COLO829 (cell line): Measurements from ENCODE around the gene SPATA24.
"Not testable (repeated sequence)": the region's sequence is repeated elsewhere in the genome, so short reads cannot be mapped to it uniquely, and the experiment has no call there.

Experiments
- DNase-seq: peaks from one replicate; pipeline ENCODE4 v3.0.0; 2012; ENCODE audit warnings: low spot score

The SPATA24 gene

DNA sequence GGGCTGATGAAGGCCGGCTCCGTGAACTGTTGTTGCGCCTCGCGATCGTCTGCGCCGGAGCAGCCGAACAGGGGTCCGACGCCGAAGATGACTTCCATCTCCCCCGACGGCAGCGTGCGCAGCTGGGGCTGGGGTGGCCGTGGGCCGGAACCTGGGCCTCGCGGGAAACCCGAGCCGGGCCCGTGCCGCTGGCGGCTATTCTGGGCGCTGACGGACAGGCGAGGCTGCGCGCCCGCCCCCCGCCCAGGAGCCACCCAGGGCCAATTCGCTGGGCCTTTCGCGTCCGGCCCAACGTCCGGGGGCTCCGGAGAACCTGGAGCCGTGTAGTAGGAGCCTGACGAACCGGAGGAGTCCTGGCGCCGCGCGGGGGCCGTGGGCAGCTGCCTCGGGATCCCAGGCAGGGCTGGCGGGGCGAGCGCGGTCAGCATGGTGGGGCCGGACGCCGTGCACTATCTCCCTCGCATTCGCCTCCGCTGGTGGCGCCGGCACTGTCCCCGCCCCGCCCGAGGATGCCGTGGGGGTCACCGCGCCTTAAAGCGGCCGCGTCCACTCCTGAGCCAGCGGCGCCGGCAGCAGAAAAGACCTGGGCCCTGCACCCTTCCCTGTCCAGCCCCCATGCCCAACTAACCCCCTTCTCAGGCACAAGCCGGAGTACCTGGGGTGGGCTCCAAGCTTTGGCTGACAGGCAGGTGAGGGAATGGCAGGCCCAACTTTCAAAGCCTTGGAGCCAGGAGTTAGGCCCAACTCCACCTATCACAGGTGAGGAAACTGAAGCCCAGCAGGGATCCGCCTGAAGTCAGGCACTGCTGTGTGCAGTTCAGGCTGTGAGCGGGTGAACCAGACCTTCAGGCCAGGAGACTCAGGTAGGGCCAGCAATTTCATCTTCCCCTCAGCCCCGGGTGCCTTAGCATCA lies 9.0 kb downstream of the SPATA24 start, which contains the start of gene PROB1:
TSS of gene PROB1 (minus strand) at position 451 of the 913 bp plus-strand sequence. CDS start at position 428, 23 bp downstream.
- DNase-seq = no peak

DNA sequence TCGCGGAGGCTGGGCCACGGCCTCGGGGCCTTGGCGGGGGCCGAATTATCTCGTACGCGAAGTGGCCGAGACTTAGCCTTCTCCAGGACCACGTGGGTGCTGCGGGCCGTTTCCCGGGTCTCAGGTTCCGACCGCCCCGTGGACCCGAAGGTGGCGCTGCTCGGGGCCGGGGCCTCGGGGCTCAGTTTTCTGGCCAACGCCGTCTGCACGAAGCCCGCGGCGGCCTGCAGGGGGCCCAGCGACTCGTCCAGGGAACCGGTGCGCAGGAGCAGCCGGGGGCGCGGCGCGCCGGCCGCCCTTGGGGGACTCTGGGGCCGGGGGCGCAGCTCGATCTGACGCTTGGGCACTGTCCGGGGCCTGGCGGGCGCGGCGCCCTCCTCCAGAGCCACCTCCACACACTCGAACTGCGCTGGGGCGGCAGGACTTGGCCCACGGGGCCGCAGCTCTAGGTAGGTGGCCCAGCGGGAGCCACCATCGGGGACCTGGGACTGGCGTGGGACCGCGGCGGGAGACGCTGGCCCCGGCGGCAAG lies 9.7 kb downstream of the SPATA24 start:
- DNase-seq = no peak

DNA sequence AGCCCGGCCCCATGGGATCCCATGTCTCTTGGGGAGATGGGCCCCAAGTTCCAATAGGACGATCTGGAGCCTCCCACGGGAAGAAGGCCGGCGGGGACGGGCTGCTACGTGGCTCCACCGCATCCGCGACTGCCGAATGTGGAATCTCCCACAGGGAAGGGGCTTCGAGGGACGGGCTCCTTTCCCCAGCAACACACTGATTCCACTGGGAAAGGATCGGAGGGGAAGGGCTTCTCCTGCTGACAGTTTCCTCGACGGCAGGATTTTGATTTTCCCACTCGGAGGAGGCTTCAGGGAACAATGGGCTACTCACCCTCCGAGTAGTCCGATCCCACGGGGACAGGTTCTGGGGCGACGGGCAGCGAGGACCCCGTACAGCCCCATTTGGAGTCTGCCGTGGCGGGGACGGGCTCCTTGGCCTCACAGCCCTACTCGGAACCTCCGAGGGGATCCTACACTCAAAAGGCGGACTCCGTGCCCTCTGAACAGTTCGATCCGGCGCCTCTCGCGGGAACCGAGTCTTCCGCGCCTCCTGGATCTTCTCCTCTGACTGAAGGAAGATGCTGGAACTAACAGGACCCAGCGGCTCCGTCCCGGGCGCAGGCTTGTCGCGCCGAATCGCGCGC lies 10.3 kb downstream of the SPATA24 start:
- no peak for DNase-seq

DNA sequence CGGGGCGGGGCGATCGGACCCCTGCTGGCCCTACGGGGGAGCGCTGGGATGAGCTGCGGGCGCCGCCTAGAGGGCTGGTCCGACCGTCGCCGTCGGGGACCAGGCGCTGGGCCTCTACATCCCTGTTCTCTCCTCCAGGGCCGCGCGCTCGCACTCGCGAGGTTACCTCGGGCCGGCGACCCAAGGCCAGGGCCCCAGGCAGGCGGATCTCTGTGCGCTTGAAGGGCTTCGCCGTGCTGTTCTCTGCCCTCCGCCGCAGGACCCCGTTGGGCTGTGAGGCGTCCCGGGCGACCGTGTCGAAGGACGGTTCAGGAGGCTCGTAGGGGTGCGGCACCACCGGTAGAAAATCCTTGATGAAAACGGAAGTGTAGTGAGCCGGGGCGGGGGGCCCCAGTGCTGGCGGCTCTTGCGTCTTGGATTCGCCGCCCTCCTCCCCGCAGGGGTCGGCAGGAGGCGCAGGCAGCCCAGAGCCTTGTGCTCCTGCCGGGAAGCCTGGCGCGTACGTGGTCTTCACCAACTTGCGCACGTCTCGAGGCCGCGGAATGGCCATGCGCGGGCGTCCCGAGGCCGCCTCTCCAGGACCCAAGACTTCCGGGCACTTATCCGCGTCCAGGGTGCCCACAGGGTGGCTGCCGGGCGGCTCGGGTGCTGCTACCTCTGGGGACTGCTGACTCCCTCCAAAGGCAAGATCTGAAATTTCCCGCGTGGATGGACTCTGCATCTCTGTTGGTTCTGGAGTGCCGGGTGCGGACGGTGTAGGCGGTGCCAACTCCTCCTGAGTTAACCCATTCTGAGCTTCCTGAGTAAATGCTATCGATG lies 11.0 kb downstream of the SPATA24 start:
- no peak for DNase-seq

DNA sequence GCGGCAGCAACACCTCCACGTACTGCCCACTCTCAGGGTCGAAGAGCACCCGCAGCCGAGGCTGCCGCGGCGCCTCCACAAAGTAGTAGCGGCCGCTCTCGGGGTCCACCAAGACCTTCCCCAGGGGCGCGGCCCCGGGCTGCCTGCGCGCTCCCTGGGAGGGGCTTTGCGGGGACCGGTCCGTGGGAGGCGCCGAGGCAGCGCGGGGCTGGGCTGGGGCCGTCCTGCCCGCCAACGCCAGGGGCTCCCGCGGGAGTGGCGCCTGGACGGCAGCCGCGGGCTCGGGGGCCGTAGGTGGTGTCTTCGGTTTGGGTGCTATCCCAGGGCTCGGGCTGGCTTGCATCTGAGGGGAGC lies 11.6 kb downstream of the SPATA24 start:
- no peak for DNase-seq

DNA sequence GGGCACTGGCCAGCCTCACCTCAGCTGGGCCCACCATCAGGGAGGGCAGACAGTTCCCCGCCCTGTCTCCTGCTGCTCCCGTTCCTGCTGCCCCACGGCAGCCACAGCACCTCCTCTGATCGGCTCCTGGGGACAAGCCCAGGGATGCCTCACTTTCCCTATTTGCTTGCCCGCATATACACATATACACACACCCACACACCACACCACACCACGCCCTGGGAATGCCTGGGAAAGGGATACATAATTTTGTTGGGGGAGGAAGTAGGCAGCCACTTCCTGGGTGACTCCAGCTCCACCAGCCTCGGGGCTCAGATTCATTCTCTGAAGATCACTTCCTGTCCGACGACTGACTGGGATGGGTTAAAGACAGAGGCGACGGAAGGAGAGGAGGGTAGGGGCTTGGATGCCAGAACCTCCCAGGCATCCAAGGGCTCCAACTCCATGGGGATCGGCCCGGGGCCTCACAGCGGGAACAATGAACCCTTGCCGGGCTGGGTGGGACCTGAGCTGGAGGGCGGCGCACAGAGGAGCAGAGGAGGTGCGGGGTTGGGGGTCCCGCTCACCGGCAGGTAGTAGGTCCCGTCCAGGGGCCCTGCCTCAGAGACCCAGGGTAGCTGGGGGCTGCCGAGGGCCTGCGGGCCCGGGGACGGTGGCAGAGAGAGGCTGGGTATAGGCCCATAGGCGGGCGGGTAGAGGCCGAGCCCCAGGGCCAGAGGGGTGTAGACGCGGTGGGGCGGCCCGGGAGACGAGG lies 12.1 kb downstream of the SPATA24 start:
- DNase-seq = peak; percentile 12

DNA sequence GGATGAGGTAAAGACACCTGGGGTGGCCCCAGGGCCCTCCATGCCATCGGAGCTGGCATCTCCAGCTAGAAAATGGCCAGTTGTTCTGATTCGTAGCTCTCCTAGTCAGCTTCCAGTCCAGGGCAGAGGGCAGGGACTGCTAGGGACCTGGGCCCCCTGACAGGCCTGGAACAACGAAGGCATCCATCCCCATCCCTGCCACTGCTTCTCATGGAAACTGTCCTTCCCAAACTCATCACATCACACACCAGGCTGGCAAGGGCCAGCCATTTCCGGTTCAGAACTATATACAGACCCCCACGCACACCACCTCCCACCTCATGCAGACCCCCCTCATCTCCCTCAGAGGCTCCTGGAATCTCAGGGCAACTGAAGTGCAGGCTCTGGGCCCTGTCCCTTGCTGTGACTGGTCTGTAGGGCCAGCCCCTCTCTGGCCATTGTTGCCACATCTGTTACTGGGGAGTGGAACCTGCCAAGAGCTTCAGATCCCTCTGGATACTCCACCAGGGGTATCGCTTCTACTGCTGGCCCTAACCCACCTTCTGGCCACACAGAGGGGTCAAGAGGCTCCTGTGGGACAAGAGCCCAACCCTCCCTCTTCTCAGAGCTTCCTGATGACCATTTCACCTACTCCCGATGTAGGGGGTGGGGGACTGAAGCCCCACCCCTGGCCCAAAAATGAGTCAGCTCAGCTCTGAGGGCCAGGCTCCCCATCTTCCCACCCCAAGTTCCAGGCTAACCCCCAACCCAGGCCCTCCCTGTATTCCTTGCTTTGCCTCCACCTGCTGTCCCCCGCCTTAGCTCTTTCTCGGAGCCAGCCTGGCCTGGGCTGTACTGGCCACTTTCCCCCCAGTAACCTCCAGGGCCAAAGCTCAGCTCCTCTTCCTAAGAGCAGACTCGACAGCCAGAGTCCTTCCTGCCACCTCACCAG lies 13.0 kb downstream of the SPATA24 start:
- DNase-seq = no peak

DNA sequence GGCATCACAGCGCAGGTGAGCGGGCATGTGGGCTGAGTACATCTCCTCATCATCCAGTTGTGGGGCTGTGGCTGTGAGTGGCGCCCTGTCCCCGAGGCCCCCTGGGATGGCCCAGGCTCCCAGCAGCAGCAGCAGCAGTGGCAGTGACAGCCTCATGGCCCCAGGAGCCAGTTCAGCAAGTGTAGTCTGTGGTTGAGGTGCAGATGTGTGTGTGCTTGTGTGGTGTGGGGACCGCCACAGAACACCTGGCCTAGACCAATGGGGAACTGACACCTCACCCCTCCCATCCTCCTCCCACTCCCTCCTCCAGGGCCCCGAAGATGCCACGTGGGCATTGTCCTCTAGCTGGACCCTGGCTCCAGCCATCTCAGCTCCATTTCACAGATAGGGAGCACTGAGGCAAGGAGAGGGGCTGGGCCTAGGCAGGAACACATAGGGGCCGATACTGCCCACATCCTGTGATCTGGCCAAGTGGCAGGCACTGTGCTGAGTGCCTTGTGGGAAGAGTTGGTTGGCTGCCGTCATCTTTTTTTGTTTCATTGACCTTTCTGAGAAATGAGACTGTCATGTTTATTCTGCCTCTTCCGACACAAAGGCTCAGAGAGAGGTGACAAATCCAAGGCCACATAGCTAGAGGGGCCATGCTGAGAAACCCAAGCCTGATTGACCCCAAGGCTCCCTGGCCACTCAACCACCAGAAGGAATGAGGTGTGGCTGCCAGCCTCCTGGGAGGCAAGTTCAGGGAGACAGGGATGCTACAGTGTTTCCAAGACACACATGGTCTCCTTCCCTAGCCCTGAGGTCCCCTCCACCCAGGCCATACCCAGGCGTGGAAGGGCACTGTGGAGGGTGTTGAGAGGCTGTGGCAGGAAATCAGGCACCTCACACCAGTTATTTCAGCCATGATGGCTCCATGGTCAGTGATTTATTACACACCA lies 13.9 kb downstream of the SPATA24 start, which contains the start of gene MZB1:
TSS of gene MZB1 (minus strand) at position 213 of the 938 bp plus-strand sequence. CDS start at position 156, 57 bp downstream.
- no peak for DNase-seq

DNA sequence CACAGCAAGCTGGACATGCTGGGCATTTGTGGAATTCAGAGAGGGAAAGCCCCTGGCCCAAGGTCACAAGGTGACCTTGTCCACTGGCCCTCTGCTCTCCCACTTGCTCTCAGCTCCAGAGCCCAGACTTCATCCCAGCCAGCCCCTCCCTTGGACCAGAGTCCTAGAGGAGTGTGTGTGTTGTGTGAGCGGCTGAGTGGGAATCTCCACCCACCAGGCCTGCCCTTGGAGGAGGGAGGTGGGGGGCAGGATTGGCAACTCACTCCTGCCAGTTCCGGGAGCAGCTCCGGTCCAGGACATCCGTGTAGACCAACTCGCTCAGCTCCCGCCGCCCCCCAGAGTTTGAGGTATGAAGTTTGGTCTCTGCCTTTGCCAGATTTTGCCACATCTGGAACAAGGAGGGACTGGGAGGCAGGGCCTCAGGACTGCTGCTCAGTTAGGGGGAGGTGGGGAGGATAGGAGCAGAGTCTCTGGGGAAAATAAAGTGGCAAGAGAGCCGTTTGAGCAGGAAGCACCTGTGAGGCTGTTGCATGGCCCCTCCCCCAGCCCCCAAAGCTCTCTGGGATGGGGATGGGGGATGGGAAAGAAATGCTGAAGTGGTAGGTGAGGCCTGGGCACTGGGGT lies 15.6 kb downstream of the SPATA24 start:
- no peak for DNase-seq

DNA sequence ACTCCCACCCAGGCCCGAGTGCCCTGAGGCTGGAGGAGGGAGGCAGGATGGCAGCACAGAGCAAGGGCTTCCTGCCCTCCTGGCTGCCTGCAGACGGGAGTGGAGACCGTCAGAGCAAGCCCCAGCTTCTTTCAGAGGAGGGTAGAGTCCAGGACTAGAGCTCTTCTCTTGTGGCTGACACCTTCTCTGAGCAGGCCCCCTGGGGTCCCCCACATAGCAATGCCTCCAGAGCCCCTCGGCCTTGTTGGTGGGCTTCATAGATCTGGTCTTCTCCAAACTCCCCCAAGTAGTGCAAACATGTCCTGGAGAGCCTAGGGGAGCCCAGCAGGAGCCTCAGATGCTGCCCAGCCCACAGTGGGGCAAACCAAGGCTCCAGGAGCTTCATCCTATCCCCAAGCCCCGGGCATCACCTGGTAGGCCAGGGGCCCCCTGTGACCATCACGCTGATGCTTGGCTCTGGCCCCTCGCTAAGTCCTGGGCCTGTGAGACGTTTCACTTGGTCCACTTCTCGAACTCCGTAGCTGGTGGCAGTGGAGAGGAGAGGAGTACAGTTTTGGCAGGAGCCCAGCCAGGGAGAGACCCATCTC lies 16.2 kb downstream of the SPATA24 start:
- DNase-seq = no peak

DNA sequence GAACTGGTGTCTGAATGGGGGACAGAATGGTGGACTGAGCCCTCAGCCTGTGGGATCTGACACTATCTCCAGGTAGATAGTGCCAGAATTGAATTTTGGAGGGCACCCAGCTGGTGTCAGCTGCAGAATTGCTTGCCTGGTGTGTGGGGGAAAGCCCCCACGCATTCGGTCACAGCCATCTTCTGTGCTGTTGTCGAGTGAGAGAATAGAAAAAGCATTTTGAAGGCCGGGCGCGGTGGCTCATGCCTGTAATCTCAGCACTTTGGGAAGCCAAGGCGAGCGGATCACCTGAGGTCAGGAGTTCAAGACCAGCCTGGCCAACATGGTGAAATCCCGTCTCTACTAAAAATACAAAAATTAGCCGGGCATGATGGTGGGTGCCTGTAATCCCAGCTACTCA lies 16.9 kb downstream of the SPATA24 start:
- not testable (repeated sequence) for DNase-seq

DNA sequence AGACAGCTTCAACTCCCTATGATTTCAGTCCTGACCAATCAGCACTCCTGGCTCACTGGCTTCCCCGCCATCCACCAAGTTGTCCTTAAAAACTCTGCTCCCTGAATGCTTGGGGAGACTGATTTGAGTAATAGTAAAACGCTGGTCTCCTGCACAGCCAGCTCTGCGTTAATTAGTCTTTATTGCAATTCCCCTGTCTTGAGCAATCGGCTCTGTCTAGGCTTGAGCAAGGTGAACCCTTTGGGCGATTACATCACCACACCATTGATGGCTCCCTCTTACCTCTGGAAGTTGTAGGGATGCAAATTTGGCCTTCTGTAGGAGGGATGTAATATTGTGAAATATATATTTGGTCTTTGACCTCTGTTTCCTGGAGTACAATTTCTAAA lies 17.8 kb downstream of the SPATA24 start:
- DNase-seq = no peak

DNA sequence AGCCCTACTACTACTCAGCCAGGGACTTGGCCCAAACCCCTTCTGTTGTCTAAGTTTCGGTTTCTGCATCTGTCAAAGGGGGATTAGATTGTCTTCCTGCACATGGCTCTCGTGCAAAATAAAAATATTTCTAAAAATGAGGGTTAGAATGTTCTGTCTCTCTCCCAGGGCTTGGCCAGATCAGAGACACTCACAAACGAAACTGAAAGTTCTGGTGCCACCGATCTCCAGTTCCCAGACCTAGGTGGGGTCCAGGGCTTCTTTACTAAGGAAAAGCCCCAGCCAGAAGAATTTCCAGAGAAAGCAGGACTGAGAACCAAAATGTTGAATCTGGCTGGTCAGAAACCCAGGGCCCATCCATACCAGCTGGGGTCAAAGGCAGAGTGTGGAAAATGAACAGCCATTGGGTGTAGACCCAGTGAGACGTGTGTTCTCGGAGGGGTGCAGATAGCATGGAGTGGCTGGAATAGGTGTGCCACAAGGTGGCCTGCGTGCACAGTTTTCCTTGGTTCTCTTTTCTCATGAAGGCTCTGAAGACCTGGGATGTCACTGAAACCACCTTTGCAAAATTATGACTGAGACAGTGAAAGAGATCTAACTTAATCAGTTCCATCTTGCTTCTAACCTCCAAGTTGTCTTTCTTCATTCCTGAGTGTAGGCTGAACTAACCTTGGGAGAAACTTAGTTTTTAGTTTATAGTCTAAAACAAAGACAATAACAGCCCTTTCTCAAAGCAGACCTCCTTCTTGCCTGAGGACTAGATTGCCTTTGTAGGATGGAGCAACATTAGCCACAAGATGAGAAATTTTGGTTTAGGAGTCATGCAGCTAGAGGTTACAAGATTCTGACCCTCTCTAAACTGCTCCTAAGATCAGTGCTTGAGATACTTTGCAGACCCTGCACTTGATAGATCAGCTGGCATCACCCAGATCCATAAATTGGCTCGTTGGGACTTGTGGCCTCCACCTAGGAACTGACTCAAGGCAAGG lies 18.5 kb downstream of the SPATA24 start:
- DNase-seq = no peak

DNA sequence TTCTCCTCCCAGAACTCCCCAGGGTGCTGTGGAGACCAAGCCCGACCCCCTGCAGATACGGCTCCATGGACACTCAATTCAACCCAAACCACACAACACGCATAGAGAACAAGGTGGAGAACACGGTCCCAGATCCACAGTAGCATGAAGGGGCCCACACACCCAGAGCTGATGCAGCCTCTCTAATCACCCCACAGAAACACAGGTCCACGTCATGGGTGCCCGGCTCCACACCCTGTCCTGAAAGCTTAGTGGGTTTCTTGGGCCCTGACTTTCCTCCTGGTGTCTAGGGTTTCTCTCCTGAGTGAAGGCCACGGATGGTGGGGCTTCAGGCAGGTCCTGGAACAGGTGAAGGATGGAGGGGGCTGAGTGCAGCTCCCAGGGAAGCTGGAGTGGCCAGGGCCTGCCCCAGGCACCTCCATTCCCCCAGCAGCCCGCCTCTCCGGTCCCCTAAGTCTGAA lies 19.3 kb downstream of the SPATA24 start:
- DNase-seq = no peak

DNA sequence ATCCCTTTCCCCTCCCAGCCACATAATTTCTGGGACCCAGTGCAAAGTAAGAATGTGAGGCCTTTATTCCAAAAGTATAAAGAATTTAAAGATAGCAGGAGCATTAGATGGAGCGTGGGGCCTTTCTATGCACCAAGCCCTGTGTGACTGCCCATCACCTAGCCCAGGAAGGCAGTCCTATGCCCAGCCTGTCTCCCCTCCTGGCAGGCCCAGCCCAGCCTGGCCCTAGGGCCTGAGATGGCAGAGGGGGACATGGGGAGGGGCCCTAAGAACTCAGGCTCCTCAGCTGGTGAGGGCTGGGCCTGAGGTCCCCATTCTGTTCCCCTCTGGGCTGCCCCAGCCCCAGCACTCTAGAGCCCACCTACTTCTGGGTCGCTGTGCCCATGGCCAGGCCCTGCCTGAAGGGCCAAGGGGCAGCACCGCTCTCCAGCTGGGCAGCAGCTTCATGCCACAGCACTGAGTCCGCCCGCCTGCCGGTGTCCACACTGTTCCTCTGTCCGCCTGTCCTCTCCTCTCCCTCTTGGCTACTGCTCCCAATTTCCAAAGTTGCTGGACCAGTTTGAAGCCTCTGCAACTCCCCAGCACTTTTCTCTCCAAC lies 19.8 kb downstream of the SPATA24 start:
- no peak for DNase-seq

DNA sequence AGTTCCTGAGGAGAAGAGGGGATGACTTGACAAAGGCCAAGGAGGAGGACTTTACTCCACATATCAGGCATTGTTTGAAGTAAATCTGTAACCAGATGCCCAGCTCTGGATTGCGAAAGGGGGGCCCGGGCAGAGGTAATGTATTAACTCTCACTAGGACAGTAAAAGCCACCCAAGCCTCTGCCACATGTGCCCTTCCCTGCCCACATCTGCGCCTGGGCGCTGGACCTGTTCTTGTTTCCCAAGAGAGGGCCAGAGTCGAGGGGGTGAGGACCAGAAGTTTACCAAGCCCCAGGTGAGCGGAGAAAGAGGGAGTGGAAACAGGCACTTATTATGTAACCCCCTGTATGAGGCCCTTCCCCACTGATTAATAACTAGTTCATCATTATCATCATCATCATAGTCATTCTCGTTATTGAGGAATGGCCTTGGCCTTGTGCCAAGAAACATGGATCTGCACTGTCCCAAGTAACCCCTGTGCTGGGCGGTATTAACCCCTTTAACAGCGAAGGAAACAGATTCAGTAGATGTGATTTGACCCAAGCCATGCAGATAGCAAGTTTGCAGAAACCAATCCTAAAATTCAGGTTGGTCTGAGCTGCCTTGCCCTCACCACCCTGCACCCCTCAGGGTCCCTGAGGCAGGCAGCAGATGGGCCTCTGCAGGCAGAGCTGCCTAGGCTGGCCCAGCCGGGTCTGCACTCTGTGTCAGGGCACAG lies 20.5 kb downstream of the SPATA24 start, which contains the start of gene SLC23A1:
TSS of gene SLC23A1 (minus strand) at position 23 of the 718 bp plus-strand sequence. CDS start 44 bp downstream, outside the sequence.
- no peak for DNase-seq
